H1 (cell line): Measurements from ENCODE around the gene SLC25A22. TPM values are rescaled to one million over a fixed set of nuclear protein-coding genes. Genes with fewer than 3 reads are reported as not detected.

Source experiments
- CHD7 ChIP-seq: fragments of 300-600 bp; sonication (generic); IDR thresholded peaks from 2 replicates; pipeline ENCODE4 v1.7.1; 2012; ENCODE audit warnings: low read length, moderate library complexity, mild to moderate bottlenecking, inconsistent platforms; ENCODE audit not compliant: insufficient replicate concordance
- CTCF ChIP-seq, 3 experiments: IDR thresholded peaks; 1 replicate in 2 of 3; 2 replicates in 1 of 3; pipeline versions ENCODE4 v1.5.1 to v1.6.1; 2011; ENCODE audit warnings: low read length in 3 of 3, mild to moderate bottlenecking in 3 of 3, inconsistent platforms in 2 of 3, low read depth in 1 of 3, moderate library complexity in 1 of 3; ENCODE audit not compliant: insufficient read depth in 1 of 3; ENCODE audit errors: control extremely low read depth in 1 of 3
- HDAC2 ChIP-seq, 2 experiments: fragments of 300-600 bp in 1 of 2; sonication (generic) in 1 of 2; IDR thresholded peaks; 2 replicates each; pipeline ENCODE4 v1.6.1; 2011 to 2012; ENCODE audit warnings: low read depth in 2 of 2, low read length in 2 of 2, mild to moderate bottlenecking in 2 of 2, moderate library complexity in 2 of 2, borderline replicate concordance in 1 of 2, inconsistent platforms in 1 of 2
- POLR2AphosphoS5 ChIP-seq: IDR thresholded peaks from 2 replicates; pipeline ENCODE4 v1.6.1; 2011; ENCODE audit warnings: low read depth, low read length
- polyA plus RNA-seq, 7 experiments: library from polyadenylated mRNA; depleted of rRNA in 3 of 7; stranded (reverse) in 5 of 7; unstranded in 2 of 7; fragments of >200 nt in 5 of 7; fragments of 200-250 nt in 2 of 7; gene quantifications; 1 replicate in 5 of 7; 2 replicates in 1 of 7; 4 replicates in 1 of 7; pipeline versions ENCODE4 v1.2.1 to v1.2.3, GENCODE V29; 2011 to 2013; ENCODE audit warnings: missing spikeins in 2 of 7, mixed read lengths in 2 of 7
- total RNA-seq: library from RNA; stranded (reverse); fragmentation: NEBNext Ultra II Directional; extraction: Animal tissue kit (Norgen Biotek cat#: 25700); gene quantifications from 2 replicates; pipeline ENCODE4 v1.2.1, GENCODE V29; 2021

The SLC25A22 gene
- total and polyA plus RNA-seq, 2 of the 8 experiments (the other 6 are each of a cell fraction or from before 2014, with no cell fraction given), result 31.5 to 48.0 TPM

GRCh38 chr11:830295-831117, 32.4 kb upstream of the SLC25A22 start (continued):
- TF ChIP-seq CTCF (IDR thresholded peaks at IDR 0.05; ENCODE audit: control extremely low read depth in 1 of 3, insufficient read depth in 1 of 3, low read depth in 1 of 3, low read length in 3 of 3) (peak in 1 of 3 experiments; percentile 12; a peak in 1 of 4 replicates), POLR2AphosphoS5 (0 out of 2 replicates have a peak, but pooled peaks have one; percentile 14), HDAC2 (IDR thresholded peaks at IDR 0.05; ENCODE audit: borderline replicate concordance in 1 of 2, low read depth in 2 of 2, low read length in 2 of 2) (no peak), CHD7 (no peak)
